Inflammatory macrophage treated with lipopolysaccharide for 4 hours (primary cell): ENCODE data around the gene ZNRD2.
"Not testable (repeated sequence)": the region's sequence is repeated elsewhere in the genome, so short reads cannot be mapped to it uniquely, and the experiment has no call there.

Experiments
- DNase-seq: peaks from one replicate; pipeline ENCODE4 v3.0.0-alpha.2; 2020

ZNRD2 gene

GRCh38 chr11:65569973-65570918 is at the start of gene ZNRD2:
TSS of gene ZNRD2 (plus strand) at chr11:65570477. CDS start at chr11:65570492, 15 bp downstream.
- peak; percentile 99 for DNase-seq

- DNase-seq = not testable (repeated sequence)
Measured at GRCh38 chr11:65521777-65522521, 48.3 kb upstream of the ZNRD2 start.

GRCh38 chr11:65522718-65523630 is 47.3 kb upstream of the ZNRD2 start:
- peak; percentile 33 for DNase-seq

GRCh38 chr11:65523631-65523968 is 46.7 kb upstream of the ZNRD2 start:
- DNase-seq = not testable (repeated sequence)

- no peak for DNase-seq
Measured at GRCh38 chr11:65524014-65524740, 46.1 kb upstream of the ZNRD2 start.

- peak; percentile 70 for DNase-seq
Measured at GRCh38 chr11:65524741-65525545, 45.3 kb upstream of the ZNRD2 start, which contains the start of gene SCYL1. TSS of gene SCYL1 (plus strand) at chr11:65525083. CDS start at chr11:65525154, 71 bp downstream.

GRCh38 chr11:65525546-65526480 is 44.5 kb upstream of the ZNRD2 start:
- DNase-seq = no peak

GRCh38 chr11:65526744-65527143 is 43.5 kb upstream of the ZNRD2 start:
- DNase-seq = no peak

GRCh38 chr11:65528819-65529350 is 41.4 kb upstream of the ZNRD2 start:
- DNase-seq = no peak

- no peak for DNase-seq
Measured at GRCh38 chr11:65529475-65530156, 40.7 kb upstream of the ZNRD2 start.

- DNase-seq = no peak
Measured at GRCh38 chr11:65530157-65530496, 40.1 kb upstream of the ZNRD2 start.

GRCh38 chr11:65532388-65533064 is 37.8 kb upstream of the ZNRD2 start:
- DNase-seq = no peak

GRCh38 chr11:65535102-65535501 is 35.2 kb upstream of the ZNRD2 start:
- no peak for DNase-seq

- no peak for DNase-seq
Measured at GRCh38 chr11:65536412-65537295, 33.6 kb upstream of the ZNRD2 start.

GRCh38 chr11:65537296-65537597 is 33.0 kb upstream of the ZNRD2 start:
- no peak for DNase-seq

- DNase-seq = no peak
Measured at GRCh38 chr11:65537620-65538231, 32.6 kb upstream of the ZNRD2 start.

GRCh38 chr11:65538232-65538914 is 31.9 kb upstream of the ZNRD2 start:
- DNase-seq = no peak
